22Rv1 (cell line): ENCODE data around the gene CDH3.

Experiments used
- ZFX ChIP-seq: fragments of 450-650 bp; IDR thresholded peaks from 2 replicates; pipeline ENCODE4 v1.6.1; 2017; ENCODE audit warnings: antibody characterized with exemption, borderline replicate concordance
- TF ChIP-seq, protein P1 (sequence below): fragments of 450-650 bp; IDR thresholded peaks from 2 replicates; pipeline ENCODE4 v1.5.1; 2017; ENCODE audit warnings: mild to moderate bottlenecking

DNA sequence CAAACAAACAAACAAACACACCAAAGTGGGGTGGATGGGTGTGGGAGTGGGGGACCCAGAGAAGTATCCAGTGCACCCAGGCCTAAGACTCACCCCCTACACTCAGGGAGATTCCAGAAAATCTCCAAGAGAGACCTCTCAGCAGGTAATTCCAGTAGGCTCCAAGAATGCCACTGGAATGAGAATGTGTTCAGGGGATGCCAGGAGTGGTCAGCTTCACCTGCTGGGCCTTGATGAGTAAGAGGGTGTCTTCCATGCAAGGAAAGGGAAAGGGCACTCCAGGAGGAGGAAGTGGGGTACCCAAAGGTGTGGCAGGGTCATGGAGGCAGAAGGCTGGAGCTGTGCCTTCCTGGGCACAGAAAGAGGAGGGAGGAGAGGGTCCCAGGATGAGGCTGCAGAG is 101.8 kb downstream of the CDH3 start:
- TF ChIP-seq, protein P1, sequence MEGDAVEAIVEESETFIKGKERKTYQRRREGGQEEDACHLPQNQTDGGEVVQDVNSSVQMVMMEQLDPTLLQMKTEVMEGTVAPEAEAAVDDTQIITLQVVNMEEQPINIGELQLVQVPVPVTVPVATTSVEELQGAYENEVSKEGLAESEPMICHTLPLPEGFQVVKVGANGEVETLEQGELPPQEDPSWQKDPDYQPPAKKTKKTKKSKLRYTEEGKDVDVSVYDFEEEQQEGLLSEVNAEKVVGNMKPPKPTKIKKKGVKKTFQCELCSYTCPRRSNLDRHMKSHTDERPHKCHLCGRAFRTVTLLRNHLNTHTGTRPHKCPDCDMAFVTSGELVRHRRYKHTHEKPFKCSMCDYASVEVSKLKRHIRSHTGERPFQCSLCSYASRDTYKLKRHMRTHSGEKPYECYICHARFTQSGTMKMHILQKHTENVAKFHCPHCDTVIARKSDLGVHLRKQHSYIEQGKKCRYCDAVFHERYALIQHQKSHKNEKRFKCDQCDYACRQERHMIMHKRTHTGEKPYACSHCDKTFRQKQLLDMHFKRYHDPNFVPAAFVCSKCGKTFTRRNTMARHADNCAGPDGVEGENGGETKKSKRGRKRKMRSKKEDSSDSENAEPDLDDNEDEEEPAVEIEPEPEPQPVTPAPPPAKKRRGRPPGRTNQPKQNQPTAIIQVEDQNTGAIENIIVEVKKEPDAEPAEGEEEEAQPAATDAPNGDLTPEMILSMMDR: no peak
- TF ChIP-seq ZFX: no peak
